ENCODE results near the gene INSYN2B.
"Not testable (repeated sequence)": the region's sequence is repeated elsewhere in the genome, so short reads cannot be mapped to it uniquely, and the experiment has no call there.

- not testable (repeated sequence) for TF ChIP-seq POLR2A (IDR thresholded peaks at IDR 0.05; ENCODE audit: control extremely low read depth in 1 of 2, low read depth in 2 of 2, low read length in 2 of 2); HDAC2 (IDR thresholded peaks at IDR 0.05; ENCODE audit: borderline replicate concordance in 1 of 2, low read depth in 2 of 2, low read length in 2 of 2); MAX (IDR thresholded peaks at IDR 0.05); CTCF (IDR thresholded peaks at IDR 0.05; ENCODE audit: control extremely low read depth in 1 of 3, insufficient read depth in 1 of 3, low read depth in 1 of 3, low read length in 3 of 3); HDAC6 (IDR thresholded peaks at IDR 0.05; ENCODE audit: low read depth, low read length); EP300 (IDR thresholded peaks at IDR 0.05; ENCODE audit: borderline replicate concordance in 1 of 2, low read depth in 2 of 2, low read length in 2 of 2); EZH2 (IDR thresholded peaks at IDR 0.05; ENCODE audit: low read depth, low read length, severe bottlenecking); EGR1 (IDR thresholded peaks at IDR 0.05; ENCODE audit: borderline replicate concordance, low read depth, low read length); RXRA (IDR thresholded peaks at IDR 0.05; ENCODE audit: insufficient read depth, low read depth, low read length); CREB1 (IDR thresholded peaks at IDR 0.05)
Observed at GRCh38 chr5:169833681-169834292, 146.5 kb downstream of the INSYN2B start.
